HG03565 (cell line): ENCODE data around the gene BCKDHB.
A peak's percentile ranks its signal among the peaks of the same experiment; 100 is the strongest.

Source experiments
- ATAC-seq: cut with Tn5 transposase; IDR thresholded peaks from one replicate; pipeline ENCODE4 v1.9.1; 2021; ENCODE audit warnings: mild to moderate bottlenecking, moderate library complexity; ENCODE audit not compliant: unreplicated experiment

Gene BCKDHB

GRCh38 chr6:80325742-80326141 lies 219.3 kb downstream of the BCKDHB start:
- ATAC-seq = no peak

DNA sequence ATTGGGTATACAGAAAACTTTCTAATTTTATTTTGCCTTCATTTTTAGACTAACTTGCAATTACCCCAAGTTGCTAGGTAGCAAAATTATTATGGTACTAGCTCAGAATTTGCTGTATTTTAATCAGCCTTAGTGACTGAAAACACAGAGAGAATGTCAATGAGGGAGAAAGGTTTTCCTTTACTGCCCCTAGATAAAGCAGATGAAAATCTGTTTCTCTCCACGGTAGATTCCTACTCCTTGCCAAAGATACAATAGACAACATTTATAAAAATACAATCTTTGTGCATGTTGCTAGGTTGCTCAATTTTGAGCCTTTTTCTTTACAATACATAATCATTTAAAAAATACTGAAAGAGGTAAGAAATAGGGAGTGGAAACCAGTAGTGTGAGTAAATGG lies 222.2 kb downstream of the BCKDHB start:
- ATAC-seq = no peak

- ATAC-seq = no peak
Observed at GRCh38 chr6:80329496-80329895, 223.0 kb downstream of the BCKDHB start.

GRCh38 chr6:80330961-80331360 lies 224.5 kb downstream of the BCKDHB start:
- no peak for ATAC-seq

- no peak for ATAC-seq
Observed at GRCh38 chr6:80331522-80331921, 225.1 kb downstream of the BCKDHB start.

- ATAC-seq = no peak
Observed at GRCh38 chr6:80331974-80332373, 225.5 kb downstream of the BCKDHB start.

DNA sequence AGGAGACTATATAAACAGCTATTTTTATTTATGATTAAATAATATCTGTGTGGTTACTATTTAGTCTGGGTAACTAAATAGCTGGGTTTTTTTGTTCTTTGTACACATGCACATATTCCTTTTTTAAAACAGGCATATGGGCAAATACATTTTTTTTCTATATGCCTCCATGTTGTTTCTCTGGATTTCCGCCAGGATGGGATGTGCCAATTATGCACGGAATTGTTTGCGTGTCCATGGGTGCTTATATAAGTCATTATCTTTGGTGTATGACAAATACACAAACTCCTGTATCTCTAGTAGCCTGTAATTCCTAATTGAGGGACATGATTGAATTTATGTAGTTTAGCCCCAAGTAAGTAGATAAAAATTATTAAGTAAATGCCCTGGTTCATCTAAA lies 226.9 kb downstream of the BCKDHB start:
- no peak for ATAC-seq

DNA sequence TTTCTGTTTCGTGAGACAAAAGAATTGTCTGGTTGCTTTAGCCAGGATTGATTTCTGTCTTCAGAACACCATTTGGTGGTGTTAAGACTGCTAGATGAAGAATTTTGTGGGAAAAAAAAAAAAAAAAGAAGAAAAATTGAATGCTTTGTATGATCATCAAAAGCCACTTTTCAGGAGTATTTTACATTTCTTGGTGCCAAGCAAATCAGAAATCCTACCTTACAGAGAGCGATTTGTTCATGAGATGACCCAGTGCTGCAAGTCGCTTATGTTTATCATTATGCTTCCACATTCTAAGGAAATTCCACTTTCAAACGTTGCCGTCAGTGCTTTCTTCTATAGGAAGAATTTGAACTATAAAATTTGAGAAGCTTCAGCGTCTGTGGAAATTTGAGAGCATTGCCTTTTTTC lies 228.7 kb downstream of the BCKDHB start:
- ATAC-seq = no peak

DNA sequence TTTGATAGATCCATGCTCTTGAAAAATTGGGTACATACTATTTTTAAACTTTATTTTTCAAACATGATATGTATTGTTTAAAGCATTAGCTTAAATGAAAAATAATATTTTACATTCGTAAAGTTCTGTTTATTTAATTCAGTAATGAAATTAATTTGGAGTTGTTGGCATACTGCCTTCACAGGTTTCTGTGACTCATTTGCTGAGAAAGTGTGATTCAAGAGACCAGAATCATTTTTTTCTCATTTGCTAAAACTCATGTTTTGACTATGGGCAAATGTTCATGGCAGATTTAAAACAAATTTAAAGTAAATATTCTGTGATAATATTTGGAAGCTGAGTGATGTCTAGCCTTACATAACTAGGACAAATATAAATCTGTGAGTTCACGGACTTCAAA lies 230.4 kb downstream of the BCKDHB start:
- no peak for ATAC-seq

DNA sequence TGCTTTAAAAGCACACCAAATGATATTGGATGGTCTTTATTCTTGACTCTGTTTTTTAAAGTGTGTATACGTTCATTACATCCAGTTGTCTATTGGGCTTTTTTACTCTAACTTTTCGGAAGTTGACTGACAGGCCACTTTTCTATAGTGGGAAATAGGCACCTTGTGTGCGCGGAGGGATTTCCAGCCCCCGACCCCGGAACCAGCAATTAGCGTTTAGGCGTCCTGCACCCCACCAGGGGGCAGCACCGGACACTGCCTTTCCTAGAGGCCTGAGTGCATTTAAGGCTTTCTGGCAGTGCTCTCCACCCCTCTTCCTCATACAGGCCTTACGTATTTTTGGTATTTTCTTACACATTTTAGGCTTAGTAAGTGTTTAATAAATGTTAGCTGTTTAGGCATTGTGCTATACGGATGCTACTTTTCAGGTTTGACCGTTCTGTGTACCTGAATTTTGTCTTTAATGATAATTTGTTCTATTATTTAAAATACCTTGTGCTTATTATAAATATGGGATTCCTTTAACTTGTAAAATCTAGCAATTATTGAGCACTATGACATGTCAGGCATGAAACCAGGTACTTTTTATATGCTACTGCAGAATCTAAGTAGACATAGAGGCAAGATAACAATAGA lies 231.8 kb downstream of the BCKDHB start:
- ATAC-seq = peak; percentile 83

GRCh38 chr6:80339421-80339820 lies 232.9 kb downstream of the BCKDHB start:
- ATAC-seq = no peak

GRCh38 chr6:80340280-80340679 lies 233.8 kb downstream of the BCKDHB start:
- no peak for ATAC-seq

- ATAC-seq = no peak
Observed at GRCh38 chr6:80340686-80341085, 234.2 kb downstream of the BCKDHB start.

DNA sequence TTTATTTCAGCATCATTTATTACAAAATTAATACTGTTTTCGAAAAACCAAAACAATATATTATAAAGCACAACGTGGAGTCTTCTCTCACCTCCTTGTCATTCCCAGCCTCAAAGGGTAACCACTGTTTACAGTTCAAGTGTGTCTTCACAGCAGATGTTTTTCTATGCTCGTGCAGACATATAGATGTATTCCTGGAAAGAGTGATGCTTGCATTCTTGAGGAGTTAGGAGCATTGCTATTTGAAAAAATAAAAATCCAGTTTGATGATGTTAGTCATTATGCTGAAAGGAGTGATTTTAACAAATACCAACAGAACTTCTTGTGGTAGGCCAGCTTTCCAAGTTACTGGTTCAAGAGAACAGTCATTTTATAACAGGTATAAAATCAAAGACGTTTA lies 234.9 kb downstream of the BCKDHB start:
- no peak for ATAC-seq

DNA sequence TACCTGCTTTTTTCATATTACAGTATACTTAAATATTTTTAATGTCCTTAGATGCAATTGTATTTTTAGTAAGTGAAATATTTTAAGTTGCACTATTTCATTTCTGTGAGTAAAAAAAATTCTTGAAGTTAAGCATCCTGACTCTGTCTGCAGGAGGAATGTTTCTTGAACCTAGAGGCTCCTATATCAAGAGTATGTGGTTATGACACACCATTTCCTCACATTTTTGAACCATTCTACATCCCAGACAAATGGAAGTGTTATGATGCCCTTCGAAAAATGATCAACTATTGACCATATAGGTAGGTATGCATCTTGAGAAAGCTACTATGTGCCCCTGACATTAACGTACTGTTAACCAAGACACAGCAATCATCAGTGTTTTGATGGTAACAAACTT lies 237.0 kb downstream of the BCKDHB start:
- ATAC-seq = no peak

GRCh38 chr6:80347101-80347500 lies 240.6 kb downstream of the BCKDHB start:
- ATAC-seq = no peak

GRCh38 chr6:80348263-80348662 lies 241.8 kb downstream of the BCKDHB start:
- no peak for ATAC-seq

- no peak for ATAC-seq
Observed at GRCh38 chr6:80356000-80356399, 249.5 kb downstream of the BCKDHB start.

DNA sequence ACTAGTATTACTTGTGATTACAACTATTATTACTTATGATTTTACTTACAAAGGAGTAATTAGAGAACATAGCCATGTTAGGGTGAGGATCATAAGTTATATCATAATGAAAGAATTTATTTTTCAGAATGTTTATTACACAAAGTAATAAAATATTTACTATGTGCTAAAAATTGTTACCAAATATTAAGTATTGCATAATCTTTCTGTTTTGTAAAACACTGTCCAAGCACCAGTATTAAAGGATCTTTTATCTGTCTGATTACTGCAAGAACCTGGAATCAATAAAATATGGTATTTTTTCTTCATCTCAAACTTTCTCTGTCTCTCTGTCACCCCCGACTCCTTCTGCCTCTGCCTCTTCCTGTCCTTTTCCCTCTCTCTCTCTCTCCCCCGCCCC lies 250.1 kb downstream of the BCKDHB start:
- no peak for ATAC-seq

DNA sequence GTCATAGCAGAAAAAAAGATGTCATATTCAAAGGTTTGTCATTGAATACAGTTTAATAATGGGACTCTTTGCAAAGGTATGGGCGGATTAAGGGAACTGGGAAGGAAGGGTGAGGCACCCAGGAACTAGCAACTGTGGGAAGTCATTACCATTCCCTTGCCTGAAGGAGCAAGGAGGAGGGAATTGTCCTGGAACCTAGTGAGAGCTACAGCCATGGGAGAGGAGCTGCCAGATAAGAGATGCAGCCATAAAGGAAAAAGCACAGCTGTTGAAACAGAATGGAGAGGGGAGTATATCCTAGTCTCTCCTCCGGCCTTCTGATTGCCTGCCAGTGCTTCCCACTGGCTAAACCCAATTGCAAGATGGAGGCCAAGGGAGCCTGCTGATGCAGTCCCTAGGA lies 250.6 kb downstream of the BCKDHB start:
- ATAC-seq = no peak

- ATAC-seq = no peak
Observed at GRCh38 chr6:80357674-80358073, 251.2 kb downstream of the BCKDHB start.

DNA sequence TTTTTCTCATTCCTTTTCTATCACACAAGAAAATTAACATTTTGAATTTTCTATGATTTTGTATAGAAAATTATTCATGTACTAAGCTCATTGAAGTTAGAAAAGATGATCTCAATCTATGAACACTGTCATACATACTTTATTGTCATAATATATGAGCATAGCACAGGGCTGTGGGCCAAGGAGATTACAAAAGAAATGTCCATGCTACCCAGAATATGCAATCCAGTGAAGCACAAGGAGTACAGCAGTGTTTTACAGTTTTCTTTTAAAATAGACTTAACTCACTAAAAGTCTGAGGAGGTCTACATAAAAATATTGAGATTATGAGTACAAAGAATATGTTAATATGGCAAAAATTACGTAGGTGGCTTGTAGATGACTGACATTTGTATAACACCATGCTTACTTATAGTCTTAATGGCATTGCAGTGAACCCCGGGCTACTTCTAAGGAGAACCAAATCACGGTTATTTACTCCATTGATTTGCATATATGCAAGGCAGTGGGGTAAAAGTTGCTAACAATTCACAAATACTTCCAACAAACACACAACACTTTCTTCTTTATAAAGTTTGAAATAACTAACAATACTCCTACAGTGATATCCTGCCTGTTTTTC lies 257.1 kb downstream of the BCKDHB start:
- no peak for ATAC-seq

DNA sequence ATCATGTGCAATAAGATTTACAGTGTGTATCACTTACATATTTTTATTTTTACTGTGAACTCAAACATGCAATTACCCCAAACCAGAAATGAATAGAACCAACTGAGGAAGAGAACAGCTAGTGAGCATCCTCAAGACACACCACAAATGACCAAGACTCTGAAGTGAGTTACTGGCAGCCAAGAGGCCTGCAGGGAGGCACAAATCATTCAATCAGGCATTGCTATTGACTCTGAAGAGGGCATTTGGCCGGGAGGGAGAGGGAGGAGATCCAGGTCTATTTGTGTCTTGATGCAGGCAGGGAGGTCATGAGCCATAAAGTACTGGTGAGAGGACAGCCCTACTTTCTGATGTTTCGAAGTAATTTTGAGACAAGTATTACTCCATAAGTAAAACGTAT lies 257.7 kb downstream of the BCKDHB start:
- ATAC-seq = no peak
